Measurements from ENCODE around the gene ATP2B1. TPM values are rescaled to one million over a fixed set of nuclear protein-coding genes. Genes with fewer than 3 reads are reported as not detected.

The ATP2B1 gene
- total and polyA plus RNA-seq, 2 donors (not counting 3 experiments of a cell fraction or from before 2014, with no cell fraction given), result 6.4 to 28.0 TPM

DNA sequence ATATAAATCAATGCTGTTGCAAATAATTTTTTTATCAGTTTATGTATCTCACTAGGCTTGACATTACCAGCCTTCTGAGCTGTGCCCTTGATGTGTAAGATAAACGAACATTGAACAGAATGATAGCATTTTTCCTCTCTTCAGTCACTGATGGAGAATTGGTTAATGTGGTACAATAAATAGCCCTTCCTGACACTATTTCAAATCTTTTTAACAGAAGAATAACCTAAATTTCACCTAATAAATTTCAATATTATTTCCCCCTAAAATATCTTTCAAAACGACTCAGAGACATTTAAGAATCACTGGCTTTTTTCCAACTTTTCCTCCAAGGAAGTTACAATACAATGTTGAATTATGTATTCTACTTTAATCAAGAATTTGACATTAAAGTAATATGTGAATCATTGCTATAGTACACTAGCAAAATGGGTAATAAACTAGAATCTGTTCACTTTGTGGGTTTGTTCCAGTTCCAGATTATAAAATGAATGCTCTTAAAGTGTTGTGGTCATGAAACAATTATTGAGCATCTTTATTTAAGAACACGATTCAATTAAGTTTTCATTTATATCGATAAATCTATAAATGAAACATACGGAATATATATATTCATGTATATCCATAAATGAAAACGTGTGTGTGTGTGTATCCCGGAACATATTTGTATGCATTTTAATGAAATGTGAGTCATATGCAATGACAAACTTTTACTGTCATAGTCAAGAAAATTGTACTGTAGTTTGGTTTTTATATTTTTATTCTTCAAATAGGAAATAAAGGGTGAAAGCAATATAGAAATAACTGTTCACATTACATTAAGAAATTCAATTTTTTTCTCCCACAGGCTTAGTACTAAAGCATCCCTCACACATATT lies 2.5 kb upstream of the ATP2B1 start:
- no peaks in the 10 kb centered on the region for H3K36me3 ChIP-seq (ENCODE audit: control insufficient read depth in 2 of 2, extremely low read depth in 1 of 2, insufficient read depth in 2 of 2, low read length in 2 of 2)
- no peak overlapping the region for H2AFZ ChIP-seq (ENCODE audit: low read depth, low read length)
- H3K4me1 ChIP-seq (ENCODE audit: control insufficient read depth, extremely low read depth, insufficient read depth, low read length), result peaks cover 12% of the 10 kb centered on the region
- no peaks in the 10 kb centered on the region for H4K20me1 ChIP-seq (replicated peaks; ENCODE audit: control insufficient read depth, extremely low read depth, insufficient read depth, low read length)
- FAIRE-seq (no peak), DNase-seq (ENCODE audit: low read depth, low spot score) (peak; percentile 21)
- no peak overlapping the region for H3K4me3 ChIP-seq (replicated peaks in 1 of 3; ENCODE audit: insufficient read depth in 1 of 3, low read depth in 1 of 3, low read length in 3 of 3)
- ChIA-PET POLR2A (no interaction called here), CTCF (interaction anchor here (3.5 kb wide), 1 partner anchor 392 kb away, joined by 14 read pairs; no protein-coding TSS in a partner anchor)
- no peaks in the 10 kb centered on the region for H3K9me1 ChIP-seq (replicated peaks; ENCODE audit: control insufficient read depth, extremely low read depth, insufficient read depth, low read length)
- no peaks in the 10 kb centered on the region for H3K9me3 ChIP-seq (replicated peaks; ENCODE audit: control insufficient read depth, insufficient read depth, low read length)
- H3K4me2 ChIP-seq (ENCODE audit: insufficient read depth, low read length), result peak overlapping the region; percentile 94
- intact Hi-C loops (cut with micrococcal nuclease) (no loop called here), dilution Hi-C loops (cut with MboI; ENCODE audit: extremely low pct_ligation_motif_present, low sequenced_read_pairs) (no loop called here)
- TF ChIP-seq GATA2 (IDR thresholded peaks at IDR 0.05; ENCODE audit: insufficient read depth, insufficient read length, low read depth, low read length), result no peak
- TF ChIP-seq MYC (IDR thresholded peaks at IDR 0.05; ENCODE audit: low read depth, low read length), result no peak
- TF ChIP-seq, protein P1, sequence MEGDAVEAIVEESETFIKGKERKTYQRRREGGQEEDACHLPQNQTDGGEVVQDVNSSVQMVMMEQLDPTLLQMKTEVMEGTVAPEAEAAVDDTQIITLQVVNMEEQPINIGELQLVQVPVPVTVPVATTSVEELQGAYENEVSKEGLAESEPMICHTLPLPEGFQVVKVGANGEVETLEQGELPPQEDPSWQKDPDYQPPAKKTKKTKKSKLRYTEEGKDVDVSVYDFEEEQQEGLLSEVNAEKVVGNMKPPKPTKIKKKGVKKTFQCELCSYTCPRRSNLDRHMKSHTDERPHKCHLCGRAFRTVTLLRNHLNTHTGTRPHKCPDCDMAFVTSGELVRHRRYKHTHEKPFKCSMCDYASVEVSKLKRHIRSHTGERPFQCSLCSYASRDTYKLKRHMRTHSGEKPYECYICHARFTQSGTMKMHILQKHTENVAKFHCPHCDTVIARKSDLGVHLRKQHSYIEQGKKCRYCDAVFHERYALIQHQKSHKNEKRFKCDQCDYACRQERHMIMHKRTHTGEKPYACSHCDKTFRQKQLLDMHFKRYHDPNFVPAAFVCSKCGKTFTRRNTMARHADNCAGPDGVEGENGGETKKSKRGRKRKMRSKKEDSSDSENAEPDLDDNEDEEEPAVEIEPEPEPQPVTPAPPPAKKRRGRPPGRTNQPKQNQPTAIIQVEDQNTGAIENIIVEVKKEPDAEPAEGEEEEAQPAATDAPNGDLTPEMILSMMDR (IDR thresholded peaks at IDR 0.05; ENCODE audit: extremely low read depth in 1 of 2, insufficient read depth in 1 of 2, low read depth in 1 of 2, low read length in 2 of 2), result no peak
- no peak for TF ChIP-seq FOS (IDR thresholded peaks at IDR 0.05; ENCODE audit: borderline replicate concordance, insufficient read depth, low read length)
- no peak for TF ChIP-seq JUN (IDR thresholded peaks at IDR 0.05; ENCODE audit: borderline replicate concordance, insufficient read depth, insufficient read length, low read depth)
- no peak for TF ChIP-seq EZH2 (IDR thresholded peaks at IDR 0.05; ENCODE audit: borderline replicate concordance, low read depth, low read length, severe bottlenecking)
- no peak for TF ChIP-seq POLR2A (IDR thresholded peaks at IDR 0.05; ENCODE audit: low read depth, low read length)
- TF ChIP-seq POLR2AphosphoS5 (IDR thresholded peaks at IDR 0.05; ENCODE audit: insufficient read depth, low read depth, low read length), result no peak
- TF ChIP-seq, protein P2, sequence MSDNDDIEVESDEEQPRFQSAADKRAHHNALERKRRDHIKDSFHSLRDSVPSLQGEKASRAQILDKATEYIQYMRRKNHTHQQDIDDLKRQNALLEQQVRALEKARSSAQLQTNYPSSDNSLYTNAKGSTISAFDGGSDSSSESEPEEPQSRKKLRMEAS (IDR thresholded peaks at IDR 0.05; ENCODE audit: insufficient read depth, insufficient read length), result no peak
- no peak overlapping the region for H3K9ac ChIP-seq (replicated peaks; ENCODE audit: extremely low read depth, insufficient read depth, low read length)
- peaks cover 0 to 16% of the 10 kb centered on the region in 2 experiments for H3K27me3 ChIP-seq (ENCODE audit: control insufficient read depth in 2 of 2, insufficient read depth in 2 of 2, low read length in 2 of 2)
- no TSS peak for BruUV-seq (replicated peaks)
- H3K79me2 ChIP-seq (ENCODE audit: control insufficient read depth, insufficient read depth, low read length), result peaks cover 11% of the 10 kb centered on the region
- H3K27ac ChIP-seq (ENCODE audit: insufficient read depth, low read depth, low read length), result no peak overlapping the region

Measured in endothelial cell of umbilical vein (primary cell).